Ishikawa (cell line): Measurements from ENCODE around the gene TRIM61.
A peak's percentile ranks its signal among the peaks of the same experiment; 100 is the strongest.

Experiments used
- CEBPB ChIP-seq: IDR thresholded peaks from 2 replicates; pipeline ENCODE4 v1.6.1; 2012
- CREB1 ChIP-seq: IDR thresholded peaks from 2 replicates; pipeline ENCODE4 v1.6.1; 2012; ENCODE audit warnings: low read depth
- EGR1 ChIP-seq: IDR thresholded peaks from 2 replicates; pipeline ENCODE4 v1.6.1; 2012
- EP300 ChIP-seq: IDR thresholded peaks from 2 replicates; pipeline ENCODE4 v1.6.1; 2012; ENCODE audit warnings: borderline replicate concordance
- FOXM1 ChIP-seq: IDR thresholded peaks from 2 replicates; pipeline ENCODE4 v1.6.1; 2012; ENCODE audit warnings: low read depth, borderline replicate concordance
- NFIC ChIP-seq: IDR thresholded peaks from 2 replicates; pipeline ENCODE4 v1.6.1; 2012
- RAD21 ChIP-seq: IDR thresholded peaks from 2 replicates; pipeline ENCODE4 v1.6.1; 2012; ENCODE audit warnings: low read depth
- REST ChIP-seq: IDR thresholded peaks from 2 replicates; pipeline ENCODE4 v1.6.1; 2012; ENCODE audit warnings: low read depth, mild to moderate bottlenecking
- TAF1 ChIP-seq: IDR thresholded peaks from 2 replicates; pipeline ENCODE4 v1.6.1; 2012; ENCODE audit warnings: low read depth, mild to moderate bottlenecking
- TCF12 ChIP-seq: IDR thresholded peaks from 2 replicates; pipeline ENCODE4 v1.6.1; 2012; ENCODE audit warnings: low read depth
- TEAD4 ChIP-seq: IDR thresholded peaks from 2 replicates; pipeline ENCODE4 v1.6.1; 2012
- USF1 ChIP-seq: IDR thresholded peaks from 2 replicates; pipeline ENCODE4 v1.6.1; 2012
- YY1 ChIP-seq: IDR thresholded peaks from 2 replicates; pipeline ENCODE4 v1.6.1; 2012; ENCODE audit warnings: low read depth
- ZBTB7A ChIP-seq: IDR thresholded peaks from 2 replicates; pipeline ENCODE4 v1.6.1; 2012; ENCODE audit warnings: low read depth
- TF ChIP-seq, protein P1 (sequence below): IDR thresholded peaks from 2 replicates; pipeline ENCODE4 v1.6.1; 2012

TRIM61 gene

DNA sequence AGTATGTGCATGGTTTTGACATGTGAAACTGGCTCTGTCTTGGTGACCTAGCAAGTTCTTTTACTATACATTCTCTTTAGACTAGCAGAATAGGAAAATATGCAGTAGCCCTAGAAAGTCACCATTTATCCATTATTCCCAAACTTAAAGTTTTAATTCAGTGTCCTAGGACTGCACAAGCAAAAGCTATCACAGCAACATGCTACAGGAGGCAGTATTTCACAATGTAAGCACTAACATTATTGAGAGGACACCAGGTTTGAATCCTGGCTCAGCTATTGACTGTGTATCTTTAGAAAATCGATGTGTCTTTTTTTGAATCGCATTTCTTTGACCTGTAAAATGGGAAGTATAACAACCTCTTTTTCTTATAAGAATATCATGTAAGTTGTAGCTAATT, 5.5 kb downstream of the TRIM61 start:
- TF ChIP-seq RAD21, result peak; percentile 32; the same call in 1 of the 2 replicates

DNA sequence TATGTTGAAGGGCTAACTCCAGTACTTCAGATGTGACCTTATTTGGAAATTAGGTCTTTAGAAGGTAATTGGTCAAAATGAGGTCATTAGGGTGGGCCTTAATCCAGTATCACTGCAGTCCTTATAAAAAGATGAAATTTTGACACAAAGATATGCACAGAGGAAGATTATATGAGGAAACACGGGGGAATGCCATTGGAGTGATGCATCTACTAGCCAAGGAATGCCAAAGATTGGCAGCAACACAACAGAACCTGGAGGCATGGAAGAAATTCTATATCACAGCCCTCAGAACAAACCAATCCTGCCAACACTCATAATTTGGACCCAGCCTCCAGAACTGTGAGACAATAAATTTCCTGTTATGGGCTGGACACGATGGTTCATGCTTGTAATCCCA, 17.6 kb downstream of the TRIM61 start:
- TF ChIP-seq REST (no peak), ZBTB7A (no peak), EGR1 (no peak), NFIC (no peak), USF1 (no peak), FOXM1 (no peak), TEAD4 (no peak), EP300 (no peak), TAF1 (no peak)
- TF ChIP-seq, protein P1, sequence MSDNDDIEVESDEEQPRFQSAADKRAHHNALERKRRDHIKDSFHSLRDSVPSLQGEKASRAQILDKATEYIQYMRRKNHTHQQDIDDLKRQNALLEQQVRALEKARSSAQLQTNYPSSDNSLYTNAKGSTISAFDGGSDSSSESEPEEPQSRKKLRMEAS, result no peak

DNA sequence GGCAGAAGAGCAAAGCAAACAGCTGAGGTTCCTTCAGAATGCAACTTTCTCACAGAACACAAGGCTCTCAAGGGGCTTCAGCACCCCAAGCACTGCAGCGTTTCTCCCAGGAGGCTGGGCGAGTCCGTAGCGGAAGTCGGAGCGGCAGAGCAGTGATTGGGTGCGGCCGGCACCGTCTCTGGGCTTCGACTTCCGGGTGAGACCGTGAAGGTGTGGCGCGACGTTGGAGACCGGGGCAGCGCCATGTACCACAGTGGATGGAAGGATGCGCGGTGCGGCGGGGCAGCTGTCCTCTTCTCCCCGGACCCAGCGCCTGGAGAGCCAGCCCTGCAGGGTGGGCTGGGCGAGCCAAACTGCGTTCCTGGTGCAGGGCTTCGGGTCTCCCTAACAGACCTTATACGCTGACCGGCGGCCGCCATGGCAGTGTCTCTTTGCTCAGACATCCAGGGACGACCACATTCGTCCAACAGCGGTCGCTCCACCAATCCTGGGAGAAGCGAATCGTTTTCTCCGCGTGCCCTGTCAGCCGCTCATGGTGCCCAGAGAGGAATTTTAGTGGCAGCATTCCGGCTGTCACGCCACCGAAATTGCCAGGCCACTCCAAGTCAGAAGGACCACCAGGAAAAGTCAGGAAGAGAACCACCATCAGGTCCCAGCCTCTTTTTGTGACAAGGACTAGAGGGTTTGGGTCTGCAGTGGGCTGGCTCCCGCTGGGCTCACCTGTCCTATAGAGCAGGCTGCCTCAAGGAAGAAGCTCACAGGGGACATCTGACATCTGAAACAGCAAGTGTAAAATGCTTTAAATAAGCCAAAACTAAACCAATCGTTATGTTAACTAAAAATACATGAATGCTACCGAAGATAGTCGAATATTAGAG, 20.5 kb downstream of the TRIM61 start:
- no peak for TF ChIP-seq EP300
- no peak for TF ChIP-seq CREB1
- no peak for TF ChIP-seq CEBPB
- no peak for TF ChIP-seq ZBTB7A
- TF ChIP-seq FOXM1, result no peak
- TF ChIP-seq TEAD4, result no peak
- TF ChIP-seq NFIC, result no peak
- no peak for TF ChIP-seq USF1
- TF ChIP-seq RAD21, result no peak
- no peak for TF ChIP-seq TAF1
- TF ChIP-seq YY1, result no peak
- TF ChIP-seq, protein P1, result no peak
- TF ChIP-seq EGR1, result no peak
- TF ChIP-seq REST, result no peak
- no peak for TF ChIP-seq TCF12

GRCh38 chr4:164955107-164955805, 22.2 kb downstream of the TRIM61 start:
- TF ChIP-seq REST, result no peak
- no peak for TF ChIP-seq TCF12
- no peak for TF ChIP-seq TAF1
- TF ChIP-seq ZBTB7A, result no peak
- TF ChIP-seq FOXM1, result no peak
- TF ChIP-seq, protein P1, result no peak
- no peak for TF ChIP-seq RAD21
- TF ChIP-seq CEBPB, result no peak
- TF ChIP-seq USF1, result no peak
- no peak for TF ChIP-seq CREB1
- TF ChIP-seq EP300, result no peak
- no peak for TF ChIP-seq EGR1
- TF ChIP-seq TEAD4, result no peak
- TF ChIP-seq YY1, result no peak
